ENCODE data around the gene ARHGEF11. TPM values are rescaled to one million over a fixed set of nuclear protein-coding genes. Genes with fewer than 3 reads are reported as not detected.

Gene ARHGEF11
- total RNA-seq, 6 experiments from 2014 or later, result 21.3 to 24.8 (median 22.4) TPM

DNA sequence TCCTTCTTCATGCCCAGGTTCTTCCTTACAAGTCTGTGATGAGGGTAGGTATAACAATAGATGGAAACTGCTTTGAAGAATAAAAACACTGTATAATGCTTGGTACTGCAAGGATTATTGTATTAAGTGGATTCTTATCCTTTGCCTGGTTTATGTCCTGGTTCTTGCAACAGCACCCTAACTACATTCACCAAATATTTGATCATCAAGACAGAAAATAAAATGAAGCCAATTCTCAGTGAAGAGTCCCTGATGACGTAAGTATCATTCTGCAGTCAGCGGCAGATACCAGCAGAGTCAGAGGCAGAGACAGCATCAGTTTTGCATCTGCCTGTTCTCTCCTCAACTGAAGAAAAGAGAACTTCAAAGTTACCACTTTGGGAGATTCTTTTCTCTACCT, 19.7 kb downstream of the ARHGEF11 start:
- no peaks in the 10 kb centered on the region; the same call in 1 of the 2 replicates for H3K4me1 Mint-ChIP-seq (ENCODE audit: low read depth)
- peaks cover 21% of the 10 kb centered on the region for H3K9me3 Mint-ChIP-seq
- TF ChIP-seq, protein P1, sequence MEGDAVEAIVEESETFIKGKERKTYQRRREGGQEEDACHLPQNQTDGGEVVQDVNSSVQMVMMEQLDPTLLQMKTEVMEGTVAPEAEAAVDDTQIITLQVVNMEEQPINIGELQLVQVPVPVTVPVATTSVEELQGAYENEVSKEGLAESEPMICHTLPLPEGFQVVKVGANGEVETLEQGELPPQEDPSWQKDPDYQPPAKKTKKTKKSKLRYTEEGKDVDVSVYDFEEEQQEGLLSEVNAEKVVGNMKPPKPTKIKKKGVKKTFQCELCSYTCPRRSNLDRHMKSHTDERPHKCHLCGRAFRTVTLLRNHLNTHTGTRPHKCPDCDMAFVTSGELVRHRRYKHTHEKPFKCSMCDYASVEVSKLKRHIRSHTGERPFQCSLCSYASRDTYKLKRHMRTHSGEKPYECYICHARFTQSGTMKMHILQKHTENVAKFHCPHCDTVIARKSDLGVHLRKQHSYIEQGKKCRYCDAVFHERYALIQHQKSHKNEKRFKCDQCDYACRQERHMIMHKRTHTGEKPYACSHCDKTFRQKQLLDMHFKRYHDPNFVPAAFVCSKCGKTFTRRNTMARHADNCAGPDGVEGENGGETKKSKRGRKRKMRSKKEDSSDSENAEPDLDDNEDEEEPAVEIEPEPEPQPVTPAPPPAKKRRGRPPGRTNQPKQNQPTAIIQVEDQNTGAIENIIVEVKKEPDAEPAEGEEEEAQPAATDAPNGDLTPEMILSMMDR (IDR thresholded peaks at IDR 0.05), result no peak
- no peak overlapping the region for H3K27ac Mint-ChIP-seq
- no peak for DNase-seq
- H3K4me3 Mint-ChIP-seq, result no peak overlapping the region
- no peaks in the 10 kb centered on the region for H3K27me3 Mint-ChIP-seq (ENCODE audit: insufficient read depth)
- peaks cover 22% of the 10 kb centered on the region for H3K36me3 Mint-ChIP-seq (ENCODE audit: low read depth)

- H3K36me3 Mint-ChIP-seq (ENCODE audit: low read depth), result peaks cover 27% of the 10 kb centered on the region
- no peaks in the 10 kb centered on the region for H3K27me3 Mint-ChIP-seq (ENCODE audit: insufficient read depth)
- DNase-seq, result no peak
- TF ChIP-seq, protein P1 (IDR thresholded peaks at IDR 0.05), result no peak
- H3K9me3 Mint-ChIP-seq, result peaks cover 24% of the 10 kb centered on the region
- no peak overlapping the region for H3K27ac Mint-ChIP-seq
- H3K4me1 Mint-ChIP-seq (ENCODE audit: low read depth), result no peaks in the 10 kb centered on the region
- H3K4me3 Mint-ChIP-seq, result no peak overlapping the region
These were observed 20.2 kb downstream of the ARHGEF11 start for GRCh38 chr1:157025385-157025784.

- Mint-ChIP-seq H3K36me3 (ENCODE audit: low read depth) (peaks cover 45% of the 10 kb centered on the region), H3K4me3 (no peak overlapping the region), H3K27ac (no peak overlapping the region), H3K9me3 (peaks cover 40% of the 10 kb centered on the region), H3K4me1 (ENCODE audit: low read depth) (no peaks in the 10 kb centered on the region), H3K27me3 (ENCODE audit: insufficient read depth) (no peaks in the 10 kb centered on the region)
- TF ChIP-seq, protein P1 (IDR thresholded peaks at IDR 0.05), result no peak
- DNase-seq, result no peak
These were observed 23.9 kb downstream of the ARHGEF11 start for GRCh38 chr1:157021688-157022087.

DNA sequence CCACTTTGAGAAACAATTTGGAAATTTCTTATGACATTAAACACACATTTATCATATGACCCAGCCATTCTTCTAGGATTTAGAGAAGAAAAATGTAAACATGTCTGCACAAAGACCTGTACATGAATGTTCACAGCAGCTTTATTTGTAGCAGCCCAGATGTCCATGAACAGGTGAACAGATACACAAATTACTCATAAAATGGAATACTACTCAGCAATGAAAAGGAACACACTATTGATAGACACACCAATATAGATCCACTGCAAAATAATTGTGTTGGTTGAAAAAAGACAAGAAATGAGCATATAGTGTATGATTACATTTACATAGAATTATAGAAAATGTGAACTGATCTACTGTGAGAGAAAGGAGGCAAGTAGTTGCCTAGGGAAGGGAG, 26.1 kb downstream of the ARHGEF11 start:
- no peaks in the 10 kb centered on the region for H3K27me3 Mint-ChIP-seq (ENCODE audit: insufficient read depth)

DNA sequence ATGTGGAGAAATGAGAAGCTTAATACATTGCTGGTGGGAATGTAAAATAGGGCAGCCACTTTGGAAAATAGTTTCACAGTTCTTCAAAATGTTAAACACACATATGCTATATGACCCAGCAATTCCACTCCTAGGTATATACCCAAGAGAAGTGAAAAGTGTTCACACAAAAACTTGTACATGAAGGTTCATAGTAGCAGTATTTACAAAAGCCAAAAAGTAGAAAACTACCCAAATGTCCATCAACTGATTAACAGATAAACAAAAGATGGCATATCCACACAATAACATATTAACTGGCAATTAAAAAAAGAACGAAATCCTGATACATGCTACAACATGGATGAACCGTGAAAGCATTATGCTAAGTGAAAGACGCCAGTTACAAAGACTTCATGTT, 33.7 kb downstream of the ARHGEF11 start:
- Mint-ChIP-seq H3K4me1 (ENCODE audit: low read depth) (peaks cover 27% of the 10 kb centered on the region), H3K27ac (no peak overlapping the region), H3K9me3 (no peaks in the 10 kb centered on the region), H3K36me3 (ENCODE audit: low read depth) (no peaks in the 10 kb centered on the region), H3K27me3 (ENCODE audit: insufficient read depth) (peaks cover 1% of the 10 kb centered on the region), H3K4me3 (no peak overlapping the region)
- DNase-seq, result no peak
- TF ChIP-seq, protein P1 (IDR thresholded peaks at IDR 0.05), result no peak

More for the DNA sequence above, 26.1 kb downstream of the ARHGEF11 start:
- no peak overlapping the region for H3K4me3 Mint-ChIP-seq
- no peak overlapping the region for H3K27ac Mint-ChIP-seq
- no peaks in the 10 kb centered on the region for H3K4me1 Mint-ChIP-seq (ENCODE audit: low read depth)
- TF ChIP-seq, protein P1 (IDR thresholded peaks at IDR 0.05), result no peak
- H3K9me3 Mint-ChIP-seq, result peaks cover 40% of the 10 kb centered on the region
- H3K36me3 Mint-ChIP-seq (ENCODE audit: low read depth), result peaks cover 45% of the 10 kb centered on the region
- DNase-seq, result no peak

DNA sequence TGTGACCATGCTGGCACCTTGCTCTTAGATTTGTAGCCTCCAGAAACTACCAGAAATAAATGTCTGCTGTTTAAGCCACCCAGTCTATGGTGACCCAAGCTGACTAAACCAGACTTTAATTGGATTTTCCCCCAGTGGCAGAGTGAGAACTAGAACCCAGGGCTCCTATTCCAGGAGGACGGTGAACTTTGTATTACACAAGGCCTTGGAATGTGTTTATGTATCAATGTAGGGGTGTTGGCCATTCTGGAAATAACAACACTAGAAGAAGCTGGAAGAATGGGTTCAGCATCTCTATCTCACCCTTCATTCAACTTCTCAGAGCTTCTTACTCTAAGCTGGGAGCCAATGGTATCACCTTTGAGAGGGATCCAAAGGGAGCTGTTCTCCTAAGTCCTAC, 37.0 kb downstream of the ARHGEF11 start:
- H3K4me1 Mint-ChIP-seq (ENCODE audit: low read depth), result peaks cover 46% of the 10 kb centered on the region

More for the DNA sequence above, 37.0 kb downstream of the ARHGEF11 start:
- peaks cover 2% of the 10 kb centered on the region for H3K27me3 Mint-ChIP-seq (ENCODE audit: insufficient read depth)
- H3K27ac Mint-ChIP-seq, result no peak overlapping the region; the same call in 1 of the 2 replicates
- DNase-seq, result no peak
- no peaks in the 10 kb centered on the region for H3K36me3 Mint-ChIP-seq (ENCODE audit: low read depth)
- H3K4me3 Mint-ChIP-seq, result no peak overlapping the region
- no peaks in the 10 kb centered on the region for H3K9me3 Mint-ChIP-seq
- TF ChIP-seq, protein P1 (IDR thresholded peaks at IDR 0.05), result no peak
